ENCODE results near the gene DMBX1.

The DMBX1 gene

GRCh38 chr1:46503421-46503820 is 13.8 kb downstream of the DMBX1 start:
- no peak for DNase-seq (ENCODE audit: low read depth in 2 of 2)
- no peak for TF ChIP-seq CTCF (IDR thresholded peaks at IDR 0.05; ENCODE audit: low read depth, low read length)
- no peak overlapping the region for H3K4me3 ChIP-seq (replicated peaks in 1 of 2; ENCODE audit: low read depth in 2 of 2, low read length in 2 of 2)

GRCh38 chr1:46506470-46507219 is 17.0 kb downstream of the DMBX1 start:
- DNase-seq (ENCODE audit: low read depth in 2 of 2): peak in 1 of 2 donors; percentile 30
- H3K4me3 ChIP-seq (replicated peaks in 1 of 2; ENCODE audit: low read depth in 2 of 2, low read length in 2 of 2): no peak overlapping the region
- no peak for TF ChIP-seq CTCF (IDR thresholded peaks at IDR 0.05; ENCODE audit: low read depth, low read length)

- DNase-seq (ENCODE audit: low read depth in 2 of 2): no peak
These were observed 19.1 kb downstream of the DMBX1 start for GRCh38 chr1:46508757-46509156.

GRCh38 chr1:46510341-46510997 is 20.8 kb downstream of the DMBX1 start:
- DNase-seq (ENCODE audit: low read depth in 2 of 2): no peak
- TF ChIP-seq CTCF (IDR thresholded peaks at IDR 0.05; ENCODE audit: low read depth, low read length): no peak
- H3K4me3 ChIP-seq (replicated peaks in 1 of 2; ENCODE audit: low read depth in 2 of 2, low read length in 2 of 2): no peak overlapping the region

More at GRCh38 chr1:46508757-46509156, 19.1 kb downstream of the DMBX1 start:
- no peak for TF ChIP-seq CTCF (IDR thresholded peaks at IDR 0.05; ENCODE audit: low read depth, low read length)
- H3K4me3 ChIP-seq (replicated peaks in 1 of 2; ENCODE audit: low read depth in 2 of 2, low read length in 2 of 2): no peak overlapping the region

GRCh38 chr1:46510998-46511365 is 21.3 kb downstream of the DMBX1 start:
- DNase-seq (ENCODE audit: low read depth in 2 of 2): no peak
- H3K4me3 ChIP-seq (replicated peaks in 1 of 2; ENCODE audit: low read depth in 2 of 2, low read length in 2 of 2): no peak overlapping the region
- TF ChIP-seq CTCF (IDR thresholded peaks at IDR 0.05; ENCODE audit: low read depth, low read length): no peak

GRCh38 chr1:46512135-46512791 is 22.6 kb downstream of the DMBX1 start:
- DNase-seq (ENCODE audit: low read depth in 2 of 2): no peak
- TF ChIP-seq CTCF (IDR thresholded peaks at IDR 0.05; ENCODE audit: low read depth, low read length): no peak
- no peak overlapping the region for H3K4me3 ChIP-seq (replicated peaks in 1 of 2; ENCODE audit: low read depth in 2 of 2, low read length in 2 of 2)
